GM13977 (cell line): ENCODE results near the gene AOC2.
"Not testable (repeated sequence)": the region's sequence is repeated elsewhere in the genome, so short reads cannot be mapped to it uniquely, and the experiment has no call there.

Experiments used
- DNase-seq: peaks from one replicate; pipeline ENCODE4 v3.0.0; 2012; ENCODE audit warnings: low spot score
- in situ Hi-C: fragments of 300-500 bp; cut with MboI; formaldehyde crosslinking; loops from one replicate; pipeline ENCODE4 v1.12.0; 2022; ENCODE audit warnings: low sequenced_read_pairs, low pct_unique_long_range_greater_than_20kb, mixed read lengths, inconsistent platforms; ENCODE audit not compliant: unreplicated experiment
- TF ChIP-seq, protein P1 (sequence below): IDR thresholded peaks from 2 replicates; pipeline ENCODE4 v1.5.1; 2012; ENCODE audit warnings: mild to moderate bottlenecking, control low read depth; ENCODE audit not compliant: insufficient read depth; ENCODE audit errors: extremely low read depth, missing control alignments

Gene AOC2

GRCh38 chr17:42894283-42895184 lies 50.2 kb downstream of the AOC2 start:
- TF ChIP-seq, protein P1, sequence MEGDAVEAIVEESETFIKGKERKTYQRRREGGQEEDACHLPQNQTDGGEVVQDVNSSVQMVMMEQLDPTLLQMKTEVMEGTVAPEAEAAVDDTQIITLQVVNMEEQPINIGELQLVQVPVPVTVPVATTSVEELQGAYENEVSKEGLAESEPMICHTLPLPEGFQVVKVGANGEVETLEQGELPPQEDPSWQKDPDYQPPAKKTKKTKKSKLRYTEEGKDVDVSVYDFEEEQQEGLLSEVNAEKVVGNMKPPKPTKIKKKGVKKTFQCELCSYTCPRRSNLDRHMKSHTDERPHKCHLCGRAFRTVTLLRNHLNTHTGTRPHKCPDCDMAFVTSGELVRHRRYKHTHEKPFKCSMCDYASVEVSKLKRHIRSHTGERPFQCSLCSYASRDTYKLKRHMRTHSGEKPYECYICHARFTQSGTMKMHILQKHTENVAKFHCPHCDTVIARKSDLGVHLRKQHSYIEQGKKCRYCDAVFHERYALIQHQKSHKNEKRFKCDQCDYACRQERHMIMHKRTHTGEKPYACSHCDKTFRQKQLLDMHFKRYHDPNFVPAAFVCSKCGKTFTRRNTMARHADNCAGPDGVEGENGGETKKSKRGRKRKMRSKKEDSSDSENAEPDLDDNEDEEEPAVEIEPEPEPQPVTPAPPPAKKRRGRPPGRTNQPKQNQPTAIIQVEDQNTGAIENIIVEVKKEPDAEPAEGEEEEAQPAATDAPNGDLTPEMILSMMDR: no peak
- in situ Hi-C loops: no loop called here
- DNase-seq: no peak

DNA sequence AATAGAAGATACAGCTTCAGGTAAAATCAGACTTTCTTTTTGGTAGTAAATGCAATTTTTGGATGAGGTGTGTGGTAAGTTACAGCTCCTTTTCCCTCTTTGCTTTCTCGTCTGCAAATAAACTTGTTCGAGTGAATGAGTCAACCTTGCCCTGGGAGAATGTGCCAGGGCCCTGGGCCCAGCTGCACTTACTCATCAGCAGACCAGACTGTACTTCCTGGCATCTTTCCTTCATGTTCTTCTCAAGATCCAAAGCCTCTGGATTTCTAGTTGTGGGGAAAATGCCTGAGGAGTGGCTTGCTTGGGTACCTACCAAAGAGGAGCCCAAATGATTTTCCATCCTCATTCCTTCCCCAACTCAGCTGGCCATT lies 50.8 kb downstream of the AOC2 start:
- no peak for DNase-seq
- TF ChIP-seq, protein P1: no peak

DNA sequence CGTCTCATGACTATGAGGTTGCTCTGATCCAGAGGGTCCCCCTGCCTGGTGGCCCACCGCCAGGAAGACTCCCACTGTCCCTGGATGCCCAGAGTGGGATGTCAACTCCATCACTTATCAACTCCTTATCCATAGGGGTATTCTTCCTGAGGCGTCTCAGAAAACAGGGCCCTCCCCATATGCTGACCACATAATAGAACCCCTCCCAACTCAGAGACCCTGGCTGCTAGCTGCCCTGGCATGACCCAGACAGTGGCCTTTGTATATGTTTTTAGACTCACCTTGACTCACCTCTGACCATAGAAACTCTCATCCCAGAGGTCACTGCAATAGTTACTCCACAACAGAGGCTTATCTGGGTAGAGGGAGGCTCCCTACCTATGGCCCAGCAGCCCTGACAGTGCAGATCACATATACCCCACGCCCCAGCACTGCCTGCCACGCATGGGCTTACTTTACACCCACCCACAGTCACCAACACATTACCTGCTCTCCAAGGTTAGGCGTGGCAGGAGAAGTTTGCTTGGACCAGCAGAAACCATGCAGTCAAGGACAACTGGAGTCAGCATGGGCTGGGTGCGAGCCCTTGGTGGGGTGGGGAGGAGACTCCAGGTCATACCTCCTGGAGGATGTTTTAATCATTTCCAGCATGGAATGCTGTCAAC lies 53.9 kb downstream of the AOC2 start:
- DNase-seq: no peak
- in situ Hi-C loops: no loop called here
- TF ChIP-seq, protein P1: no peak

More for the DNA sequence above, 50.8 kb downstream of the AOC2 start:
- in situ Hi-C loops: no loop called here

DNA sequence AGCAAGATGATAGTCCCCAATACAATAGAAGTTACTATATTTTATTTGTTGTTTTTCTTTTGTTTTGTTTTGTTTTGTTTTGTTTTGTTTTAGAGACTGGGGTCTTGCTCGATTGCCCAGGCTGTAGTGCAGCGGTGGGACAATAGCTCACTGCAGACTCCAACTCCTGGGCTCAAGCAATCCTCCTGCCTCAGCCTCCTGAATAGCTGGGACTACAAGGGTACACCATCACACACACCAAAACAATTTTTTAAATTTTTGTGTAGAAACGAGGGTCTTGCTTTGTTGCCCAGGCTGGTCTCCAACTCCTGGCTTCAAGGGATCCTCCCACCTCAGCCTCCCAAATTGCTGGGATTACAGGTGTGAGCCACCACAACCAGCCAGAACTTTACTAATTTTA lies 55.6 kb downstream of the AOC2 start:
- DNase-seq, in situ Hi-C loops: not testable (repeated sequence)
